ENCODE data around the gene HDAC9.

- TF ChIP-seq REST (IDR thresholded peaks at IDR 0.05; ENCODE audit: low read depth), result no peak
- TF ChIP-seq TCF7L2 (IDR thresholded peaks at IDR 0.05; ENCODE audit: borderline replicate concordance, extremely low read depth, insufficient read depth, insufficient read length), result no peak
- TF ChIP-seq, protein P1, sequence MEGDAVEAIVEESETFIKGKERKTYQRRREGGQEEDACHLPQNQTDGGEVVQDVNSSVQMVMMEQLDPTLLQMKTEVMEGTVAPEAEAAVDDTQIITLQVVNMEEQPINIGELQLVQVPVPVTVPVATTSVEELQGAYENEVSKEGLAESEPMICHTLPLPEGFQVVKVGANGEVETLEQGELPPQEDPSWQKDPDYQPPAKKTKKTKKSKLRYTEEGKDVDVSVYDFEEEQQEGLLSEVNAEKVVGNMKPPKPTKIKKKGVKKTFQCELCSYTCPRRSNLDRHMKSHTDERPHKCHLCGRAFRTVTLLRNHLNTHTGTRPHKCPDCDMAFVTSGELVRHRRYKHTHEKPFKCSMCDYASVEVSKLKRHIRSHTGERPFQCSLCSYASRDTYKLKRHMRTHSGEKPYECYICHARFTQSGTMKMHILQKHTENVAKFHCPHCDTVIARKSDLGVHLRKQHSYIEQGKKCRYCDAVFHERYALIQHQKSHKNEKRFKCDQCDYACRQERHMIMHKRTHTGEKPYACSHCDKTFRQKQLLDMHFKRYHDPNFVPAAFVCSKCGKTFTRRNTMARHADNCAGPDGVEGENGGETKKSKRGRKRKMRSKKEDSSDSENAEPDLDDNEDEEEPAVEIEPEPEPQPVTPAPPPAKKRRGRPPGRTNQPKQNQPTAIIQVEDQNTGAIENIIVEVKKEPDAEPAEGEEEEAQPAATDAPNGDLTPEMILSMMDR (IDR thresholded peaks at IDR 0.05 in 2 of 3, conservative IDR thresholded peaks at IDR 0.05 in 1 of 3; ENCODE audit: borderline replicate concordance in 1 of 3, insufficient read depth in 1 of 3, low read depth in 2 of 3, low read length in 2 of 3), result no peak
- TF ChIP-seq EGR1 (IDR thresholded peaks at IDR 0.05; ENCODE audit: low read depth), result no peak
- no peak for TF ChIP-seq SRF (IDR thresholded peaks at IDR 0.05; ENCODE audit: low read depth)
- TF ChIP-seq POLR2AphosphoS5 (IDR thresholded peaks at IDR 0.05; ENCODE audit: low read depth, low read length), result no peak
- no peak for TF ChIP-seq YY1 (IDR thresholded peaks at IDR 0.05; ENCODE audit: extremely low read depth, insufficient replicate concordance, low read depth, low read length)
- TF ChIP-seq JUND (IDR thresholded peaks at IDR 0.05), result no peak
- TF ChIP-seq ZNF274 (IDR thresholded peaks at IDR 0.05; ENCODE audit: low read depth, low read length), result no peak
- TF ChIP-seq EZH2 (IDR thresholded peaks at IDR 0.05), result no peak
Measured at GRCh38 chr7:18890885-18891621, 395.5 kb downstream of the HDAC9 start.
